HG03175 (cell line): ENCODE results near the gene PMS2.
"Not testable (repeated sequence)": the region's sequence is repeated elsewhere in the genome, so short reads cannot be mapped to it uniquely, and the experiment has no call there.

ENCODE experiments used
- ATAC-seq: cut with Tn5 transposase; IDR thresholded peaks from one replicate; pipeline ENCODE4 v1.9.1; 2021; ENCODE audit warnings: mild to moderate bottlenecking, moderate library complexity; ENCODE audit not compliant: unreplicated experiment

The PMS2 gene

DNA sequence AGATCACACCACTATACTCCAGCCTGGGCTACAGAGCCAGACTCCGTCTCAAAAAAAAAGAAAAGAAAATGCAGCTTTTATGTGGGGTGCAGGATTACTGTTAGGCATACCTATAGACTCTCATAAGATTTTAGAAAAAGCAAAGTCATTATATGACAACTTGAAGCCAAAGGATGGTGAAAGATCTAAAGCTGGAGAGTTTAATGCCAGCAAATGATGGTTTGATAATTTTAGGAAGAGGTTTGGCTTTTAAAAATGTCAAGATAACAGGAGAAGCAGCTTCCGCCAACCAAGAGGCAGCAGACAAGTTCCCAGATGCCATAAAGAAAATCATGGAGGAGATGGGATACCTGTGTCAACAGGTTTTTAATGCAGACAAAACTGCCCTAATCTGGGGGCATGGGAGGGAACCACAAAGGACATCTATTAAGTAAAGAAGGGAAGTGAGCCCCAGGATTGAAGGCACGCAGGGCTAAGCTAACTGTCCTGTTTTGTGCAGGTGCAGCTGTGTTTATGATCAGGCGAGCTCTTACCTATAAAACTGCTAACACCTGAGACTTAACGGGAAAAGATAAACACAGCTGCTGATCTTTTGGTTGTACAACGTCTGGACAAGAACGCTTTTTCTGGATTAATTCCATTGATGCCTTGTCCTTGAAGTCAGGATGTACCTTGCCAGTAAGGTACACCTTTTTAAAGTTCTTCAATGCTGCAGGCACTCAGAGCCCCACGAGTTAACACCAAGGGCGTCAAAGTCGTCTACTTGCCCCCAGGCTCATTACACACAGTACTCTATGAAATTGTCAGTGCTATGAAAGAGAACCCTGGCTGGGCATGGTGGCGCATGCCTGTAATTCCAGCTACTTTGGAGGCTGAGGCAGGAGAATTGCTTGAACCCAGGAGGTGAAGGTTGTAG, 11.8 kb upstream of the PMS2 start:
- ATAC-seq = no peak

DNA sequence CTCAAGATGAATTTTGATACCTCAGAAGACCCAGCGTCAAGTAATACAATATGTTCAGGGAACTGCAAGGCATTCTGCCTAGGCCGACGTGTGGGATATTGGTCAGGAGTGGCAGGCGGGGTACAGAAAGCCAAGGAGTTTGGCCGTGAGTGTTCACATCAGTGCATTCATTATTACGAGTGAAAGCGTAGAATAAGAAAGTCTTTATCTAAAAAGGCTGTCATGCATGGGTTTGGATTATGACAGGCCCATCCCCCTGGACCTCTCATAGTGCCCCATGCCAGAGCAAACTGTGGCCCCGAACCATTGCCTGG, 7.8 kb upstream of the PMS2 start:
- ATAC-seq = no peak

DNA sequence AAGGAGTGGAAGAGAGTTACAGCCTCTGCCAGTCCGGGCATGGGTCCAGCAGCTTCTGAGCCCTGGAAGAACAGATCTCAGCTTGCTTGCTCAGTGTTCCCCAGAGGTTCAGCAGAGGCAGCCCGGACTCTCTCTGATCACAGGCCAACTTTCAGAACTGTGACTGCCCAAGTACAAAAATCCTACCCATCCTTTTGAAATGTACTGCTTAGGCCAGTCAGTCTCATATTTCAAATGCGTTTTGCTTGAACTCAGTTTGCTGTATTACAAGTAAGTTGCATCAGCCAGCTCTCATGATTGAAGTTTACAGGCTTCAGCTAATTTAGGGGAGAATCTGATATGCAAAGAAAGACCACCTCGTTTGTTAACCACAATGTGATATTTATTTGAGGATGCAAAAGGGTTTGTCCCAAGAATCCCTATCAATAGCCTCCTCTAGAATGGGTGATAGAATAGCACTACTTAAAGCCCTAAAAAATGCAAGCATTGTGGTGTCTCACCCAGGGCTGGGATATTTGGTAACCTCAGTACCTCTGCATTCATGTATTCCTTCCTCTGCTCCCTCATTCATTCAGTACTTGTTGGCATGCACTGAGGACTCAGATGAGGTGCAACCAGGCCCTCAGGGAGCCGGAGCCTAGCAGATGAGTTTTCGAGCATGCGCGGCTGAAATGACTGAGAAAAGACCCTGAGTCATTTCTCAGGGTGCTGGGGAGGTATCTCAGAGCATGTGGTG, 7.2 kb upstream of the PMS2 start:
- no peak for ATAC-seq

DNA sequence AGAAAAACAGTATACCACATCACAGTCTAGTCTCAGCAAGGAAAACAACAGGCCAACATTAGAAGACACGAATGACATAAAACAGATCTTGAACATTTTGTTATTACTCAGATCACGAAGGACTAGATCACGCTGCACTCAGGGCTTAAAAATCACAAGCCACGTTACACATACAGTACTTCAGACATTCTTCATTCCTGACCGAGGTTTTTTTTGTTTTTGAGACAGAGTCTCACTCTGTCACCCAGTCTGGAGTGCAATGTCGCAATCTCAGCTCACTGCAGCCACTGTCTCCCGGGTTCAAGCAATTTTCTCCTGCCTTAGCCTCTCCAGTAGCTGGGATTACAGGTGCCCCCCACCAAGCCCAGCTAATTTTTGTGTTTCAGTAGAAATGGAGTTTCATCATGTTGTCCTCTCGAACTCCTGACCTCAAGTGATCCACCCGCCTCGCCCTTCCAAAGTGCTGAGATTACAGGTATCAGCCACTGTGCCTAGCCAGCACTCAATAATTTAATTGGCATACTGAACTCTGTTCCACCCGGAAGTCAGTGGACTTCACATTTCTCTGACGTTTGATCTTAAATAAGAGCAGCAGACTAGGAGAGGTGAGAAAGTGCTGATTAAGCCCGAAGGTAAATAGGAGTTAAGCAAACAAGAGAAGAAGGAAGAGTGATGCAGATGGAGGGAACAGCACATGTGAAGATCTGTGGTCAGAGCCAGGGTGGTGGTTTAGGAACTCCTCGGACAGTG, 3.7 kb upstream of the PMS2 start:
- no peak for ATAC-seq

DNA sequence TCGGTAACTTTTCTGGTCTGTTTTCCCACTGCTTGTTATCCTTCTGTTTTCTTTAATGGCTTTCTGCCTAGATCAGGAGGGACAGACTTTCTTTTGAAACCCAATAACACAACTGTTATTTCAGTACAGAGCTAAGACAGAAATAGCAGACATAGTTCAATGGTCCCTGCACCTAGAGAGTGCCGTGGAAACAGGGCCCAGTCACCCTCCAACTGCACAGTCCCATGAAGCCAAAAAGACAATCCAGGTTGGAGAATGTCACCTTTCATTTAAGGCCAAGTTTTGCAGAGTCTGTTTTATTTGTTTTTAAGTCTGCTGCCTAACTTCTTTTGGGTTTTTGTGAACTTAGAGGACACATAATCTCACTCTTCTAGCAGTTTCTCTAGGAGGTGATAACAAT, 2.7 kb upstream of the PMS2 start:
- no peak for ATAC-seq

DNA sequence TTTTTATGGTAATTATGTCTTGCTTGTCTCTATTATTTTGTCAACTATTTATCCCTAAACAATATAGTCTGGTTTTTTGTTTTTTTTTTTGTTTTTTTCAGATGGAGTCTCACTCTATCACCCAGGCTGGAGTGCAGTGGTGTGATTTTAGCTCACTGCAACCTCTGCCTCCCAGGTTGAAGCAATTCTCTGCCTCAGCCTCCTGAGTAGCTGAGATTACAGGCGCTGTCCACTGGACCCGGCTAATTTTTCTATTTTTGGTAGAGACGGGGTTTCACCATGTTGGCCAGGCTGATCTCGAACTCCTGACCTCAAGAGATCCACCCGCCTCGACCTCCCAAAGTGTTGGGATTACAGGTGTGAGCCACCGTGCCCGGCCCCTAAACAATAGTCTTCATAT, 1.5 kb upstream of the PMS2 start:
- ATAC-seq = not testable (repeated sequence)

DNA sequence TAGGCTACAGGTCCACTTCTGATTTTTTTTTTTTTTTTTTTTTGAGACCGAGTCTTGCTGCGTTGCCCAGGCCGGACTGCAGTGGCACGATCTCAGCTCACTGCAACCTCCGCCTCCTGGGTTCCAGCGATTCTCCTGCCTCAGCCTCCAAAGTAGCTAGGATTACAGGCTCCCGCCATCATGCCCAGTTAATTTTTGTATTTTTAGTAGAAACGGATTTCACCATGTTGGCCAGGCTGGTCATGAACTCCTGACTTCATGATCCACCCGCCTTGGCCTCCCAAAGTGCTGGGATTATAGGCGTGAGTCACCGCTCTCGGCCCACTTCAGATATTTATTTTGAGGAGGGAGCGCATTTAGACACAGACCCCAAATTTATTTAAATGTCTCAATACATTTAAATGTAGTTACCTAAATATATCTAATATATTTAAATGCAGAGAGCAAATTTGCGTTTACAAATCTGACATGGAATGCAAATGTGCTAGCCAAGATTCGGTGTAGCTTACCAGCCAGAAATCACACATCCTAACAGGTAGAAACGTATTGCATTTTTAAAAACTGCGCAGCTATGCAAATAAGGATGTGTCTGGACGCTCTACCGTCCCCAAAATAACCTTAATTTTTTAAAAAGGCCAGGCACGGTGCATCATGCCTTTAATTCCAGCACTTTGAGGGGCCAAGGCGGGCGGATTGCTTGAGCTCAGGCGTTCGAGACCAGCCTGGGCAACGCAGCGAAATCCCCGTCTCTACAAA, 836 bp downstream of the PMS2 start:
- ATAC-seq = not testable (repeated sequence)

DNA sequence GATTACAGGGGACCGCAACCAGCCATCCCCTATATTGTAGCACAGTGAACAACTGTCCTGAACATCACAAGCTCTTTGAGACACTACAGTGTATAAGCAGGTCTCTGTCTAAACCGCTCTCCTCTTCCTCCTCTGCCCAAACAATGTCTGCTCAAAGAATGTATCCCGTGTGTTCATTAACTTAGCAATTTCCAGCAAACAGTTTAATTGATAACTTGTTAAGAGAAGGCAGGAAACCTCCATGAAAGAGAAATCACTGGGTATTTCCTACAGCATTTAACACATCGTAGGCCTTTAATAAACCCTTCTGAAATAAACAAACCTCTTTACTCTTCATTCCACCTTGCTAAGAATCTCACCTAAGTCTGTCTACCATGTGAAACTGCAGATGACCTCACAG, 1.5 kb downstream of the PMS2 start:
- no peak for ATAC-seq

DNA sequence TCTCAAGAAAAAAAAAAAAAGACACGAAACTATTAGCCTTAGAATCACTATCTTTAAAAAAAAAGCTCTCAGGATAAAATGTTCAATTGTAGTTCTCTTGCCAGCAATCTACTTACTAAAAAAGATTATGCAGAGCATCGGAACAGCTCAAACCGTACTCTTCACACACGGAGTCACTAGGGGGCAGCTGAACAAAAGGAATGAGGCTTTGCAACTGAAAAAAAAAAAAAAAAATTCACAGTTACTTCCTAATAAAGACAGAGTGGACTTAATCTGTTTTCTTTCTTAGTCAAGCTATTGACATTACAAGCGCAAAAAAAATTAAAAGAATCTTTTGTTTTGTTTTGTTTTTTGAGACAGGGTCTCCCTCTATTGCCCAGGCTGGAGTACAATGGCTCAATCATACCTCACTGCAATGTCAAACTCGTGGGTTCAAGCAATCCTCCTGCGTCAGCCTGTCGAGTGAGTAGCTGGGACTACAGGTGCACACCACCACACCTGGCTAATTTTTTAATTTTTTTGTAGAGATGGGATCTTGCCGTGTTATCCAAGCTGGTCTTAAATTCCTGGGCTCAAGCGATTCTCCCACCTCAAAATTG, 11.5 kb downstream of the PMS2 start:
- ATAC-seq = no peak

DNA sequence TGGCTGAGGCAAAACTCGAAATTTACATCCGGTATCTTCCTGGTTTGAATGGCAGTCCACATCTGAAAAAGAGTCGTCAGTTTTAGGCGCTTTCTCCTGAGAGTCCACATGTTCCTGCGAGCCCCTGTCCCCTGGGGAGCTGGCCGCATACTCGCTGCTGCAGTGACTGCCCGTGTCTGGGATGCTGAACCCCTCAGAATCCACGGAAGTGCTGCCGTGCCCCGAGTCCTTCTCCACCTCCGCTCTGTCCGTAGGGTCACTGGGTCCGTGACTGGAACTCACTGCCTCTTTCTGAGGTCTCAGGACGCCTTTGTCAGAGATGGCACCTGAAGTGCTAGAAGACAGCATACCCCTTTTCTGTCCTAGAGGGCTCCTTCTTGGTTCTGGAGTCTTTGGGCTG, 21.8 kb downstream of the PMS2 start:
- ATAC-seq = not testable (repeated sequence)

DNA sequence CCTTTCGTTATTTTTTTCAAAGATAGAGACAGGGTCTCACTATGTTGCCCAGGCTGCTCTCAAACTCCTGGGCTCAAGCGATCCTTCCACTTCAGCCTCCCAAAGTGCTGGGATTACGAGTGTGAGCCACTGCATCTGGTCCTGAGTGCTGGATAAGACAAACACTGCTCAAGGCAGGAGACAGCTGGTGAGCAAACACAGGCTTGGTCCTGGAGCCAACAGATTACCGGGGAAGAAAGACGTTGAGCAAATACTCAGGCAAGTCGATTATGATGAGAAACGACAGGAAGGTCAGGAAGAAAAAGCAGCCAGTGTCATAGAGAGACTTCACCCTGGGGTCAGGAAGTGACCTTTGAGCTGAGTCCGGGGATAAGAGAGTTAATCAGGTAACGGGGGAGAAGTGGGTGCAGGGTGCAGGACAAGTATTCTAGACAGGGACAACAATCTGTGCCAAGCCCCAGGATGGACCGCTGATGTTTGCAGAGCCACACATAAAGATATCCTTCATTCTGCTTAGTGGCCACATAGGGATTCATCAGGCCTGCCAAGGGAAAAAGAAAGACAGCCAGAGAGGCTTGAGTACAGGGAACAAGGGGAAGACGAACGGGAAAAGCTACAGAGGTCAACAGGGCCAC, 29.1 kb downstream of the PMS2 start:
- not testable (repeated sequence) for ATAC-seq

DNA sequence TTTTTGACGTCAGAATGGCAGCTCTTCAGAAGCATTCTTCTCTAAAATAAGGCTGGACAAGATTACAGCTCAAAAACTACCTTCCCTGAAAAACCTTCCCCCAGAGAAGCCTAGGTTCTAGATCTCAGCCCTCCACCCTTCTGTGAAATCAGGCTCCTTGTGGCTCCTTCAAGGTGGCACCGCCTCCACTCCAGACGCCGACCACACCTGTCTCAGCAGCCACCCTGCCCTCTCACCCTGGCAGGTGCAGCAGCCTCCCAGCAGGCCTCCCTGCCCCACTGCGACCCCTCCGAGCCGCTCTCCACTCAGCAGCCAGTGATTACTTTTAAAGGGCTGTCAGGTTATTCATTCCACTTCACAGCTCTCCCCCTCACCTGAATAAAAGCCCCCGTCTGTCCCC, 35.3 kb downstream of the PMS2 start:
- not testable (repeated sequence) for ATAC-seq

DNA sequence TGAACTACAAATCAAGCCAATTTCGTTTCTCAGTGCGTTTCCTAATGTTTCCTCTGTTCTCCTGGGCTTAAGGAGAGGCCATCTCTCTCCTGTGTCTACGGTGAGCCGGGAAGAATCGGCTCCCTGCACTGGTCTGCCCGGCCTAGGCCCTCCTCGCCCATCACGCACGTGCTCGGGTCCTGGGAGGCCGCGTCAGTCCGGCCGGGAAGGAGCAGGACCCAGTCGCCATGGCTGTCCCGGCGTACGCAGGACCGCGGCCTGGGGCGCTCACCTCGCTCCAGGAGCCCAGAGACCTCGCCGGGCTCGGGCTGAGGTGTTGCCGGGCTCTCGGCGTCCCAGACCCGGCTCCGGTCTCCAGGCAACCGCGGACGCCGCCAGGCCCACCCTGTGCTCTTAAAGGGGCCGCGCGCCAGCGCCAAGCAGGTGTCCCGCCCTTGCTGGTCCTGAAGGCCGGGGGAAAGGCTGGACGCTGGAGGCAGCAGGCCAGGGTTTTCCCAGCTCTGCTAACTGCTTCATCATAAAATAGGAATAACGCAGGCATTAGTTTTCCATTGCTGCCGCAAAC, 38.4 kb downstream of the PMS2 start, which contains the start of gene RSPH10B:
Gene RSPH10B (minus strand): TSS at position 343 of the 565 bp plus-strand sequence. CDS start 3,573 bp downstream, outside the sequence.
- ATAC-seq = not testable (repeated sequence)

DNA sequence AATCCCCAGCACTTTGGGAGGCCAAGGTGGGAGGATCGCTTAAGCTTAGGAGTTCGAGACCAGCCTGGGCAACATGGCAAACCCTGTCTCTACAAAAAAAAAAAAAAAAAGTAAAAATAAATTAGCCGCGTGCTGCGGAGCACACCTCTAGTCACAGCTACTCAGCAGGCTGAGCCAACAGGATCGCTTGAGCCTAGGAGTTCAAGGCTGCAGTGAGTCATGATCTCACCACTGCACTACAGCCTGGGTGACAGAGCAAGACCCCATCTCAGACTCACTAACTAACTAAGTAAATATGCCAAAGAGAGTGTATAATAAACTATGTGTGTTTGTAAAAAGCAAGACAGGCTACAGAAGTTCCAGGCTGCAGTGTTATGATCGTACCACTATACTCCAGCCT, 45.0 kb downstream of the PMS2 start:
- not testable (repeated sequence) for ATAC-seq

DNA sequence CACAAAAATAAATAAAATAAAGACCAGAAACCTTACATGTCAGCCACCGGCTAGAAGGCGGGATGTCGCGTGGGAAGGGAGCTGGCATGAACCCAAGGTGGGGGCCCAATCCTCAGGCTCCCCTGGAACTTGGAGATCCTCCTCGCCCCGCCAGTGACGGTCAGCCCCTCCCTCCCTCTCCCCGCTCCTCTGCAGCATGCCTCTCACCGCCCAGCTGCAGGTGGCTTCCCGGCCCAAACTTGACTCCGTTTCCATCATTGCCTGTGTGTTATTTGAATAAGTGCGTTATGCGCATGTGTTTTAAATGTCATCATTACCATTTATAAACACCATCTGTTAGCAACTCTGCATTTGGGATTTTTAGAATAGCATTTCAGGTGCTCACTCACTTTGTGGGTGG, 45.6 kb downstream of the PMS2 start:
- not testable (repeated sequence) for ATAC-seq

DNA sequence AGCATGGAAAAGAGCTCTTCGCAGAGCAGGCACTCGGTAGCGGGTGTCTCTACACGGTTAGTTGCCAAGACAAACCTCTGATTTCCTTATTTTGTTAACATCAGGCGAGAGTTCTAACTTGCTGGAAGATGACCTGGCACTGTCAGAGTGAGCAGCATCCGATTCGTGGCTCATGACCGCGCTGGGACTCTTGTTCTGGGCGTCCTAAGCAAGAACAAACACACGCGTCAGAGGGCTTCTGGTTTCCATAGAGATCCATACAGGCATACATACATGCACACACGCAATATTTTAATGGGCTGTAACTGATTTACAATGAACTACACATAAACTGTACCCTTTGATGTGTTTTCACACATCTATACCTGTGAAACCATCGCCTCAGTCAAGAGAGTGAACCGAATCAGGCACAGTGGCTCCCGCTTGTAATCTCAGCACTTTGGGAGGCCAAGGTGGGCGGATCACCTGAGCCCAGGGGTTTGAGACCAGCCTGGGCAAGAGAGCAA, 73.9 kb downstream of the PMS2 start:
- not testable (repeated sequence) for ATAC-seq

DNA sequence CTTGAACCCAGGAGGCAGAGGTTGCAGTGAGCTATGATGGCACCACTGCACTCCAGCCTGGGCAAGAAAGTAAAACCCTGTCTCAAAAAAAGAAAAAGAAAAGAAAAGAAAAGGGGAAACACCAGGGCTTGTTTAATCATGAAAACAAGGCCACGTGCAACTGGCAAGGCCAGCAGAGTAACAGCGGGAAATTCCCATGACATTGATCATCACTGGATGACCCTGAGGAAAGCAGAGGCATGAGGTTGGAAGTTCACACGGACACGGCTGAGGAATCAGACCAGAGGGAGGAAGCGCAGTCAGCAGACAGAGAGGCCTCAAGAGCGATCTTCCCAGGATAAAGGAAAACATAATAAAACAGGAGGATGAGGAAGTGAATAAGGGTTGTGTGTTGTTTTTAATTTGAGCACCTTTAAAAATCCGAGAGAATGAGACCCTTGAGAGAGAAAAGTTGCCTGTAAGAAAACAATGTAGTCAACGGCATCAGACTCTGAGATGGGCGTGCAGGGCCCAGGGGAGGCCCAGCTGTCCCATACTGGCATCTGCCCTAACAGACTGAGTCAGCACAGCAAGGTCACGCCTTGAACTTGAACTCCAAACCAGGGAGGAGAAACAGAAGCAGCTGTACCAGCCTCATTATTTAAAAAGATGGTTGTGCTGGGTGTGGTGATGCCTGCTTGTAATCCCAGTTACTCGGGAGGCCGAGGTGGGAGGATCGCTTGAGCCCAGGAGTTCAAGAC, 76.8 kb downstream of the PMS2 start:
- ATAC-seq = not testable (repeated sequence)

DNA sequence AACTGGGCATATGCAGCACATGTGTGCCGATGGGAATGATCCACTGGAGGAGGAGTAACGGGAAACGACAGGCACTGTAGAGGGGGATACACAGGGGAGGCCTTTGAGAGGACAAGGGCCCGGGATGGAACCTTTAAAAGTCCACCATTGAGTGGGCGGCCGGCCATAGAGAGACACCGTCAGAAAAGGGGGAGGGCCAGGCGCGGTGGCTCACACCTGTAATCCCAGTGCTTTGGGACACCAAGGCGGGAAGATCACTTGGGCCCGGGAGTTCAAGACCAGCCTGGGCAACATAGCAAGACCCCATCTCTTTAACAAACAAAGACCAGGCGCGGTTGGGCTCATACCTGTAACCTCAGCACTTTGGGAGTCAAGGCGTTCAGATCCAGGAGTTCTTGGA, 77.6 kb downstream of the PMS2 start:
- ATAC-seq = not testable (repeated sequence)

DNA sequence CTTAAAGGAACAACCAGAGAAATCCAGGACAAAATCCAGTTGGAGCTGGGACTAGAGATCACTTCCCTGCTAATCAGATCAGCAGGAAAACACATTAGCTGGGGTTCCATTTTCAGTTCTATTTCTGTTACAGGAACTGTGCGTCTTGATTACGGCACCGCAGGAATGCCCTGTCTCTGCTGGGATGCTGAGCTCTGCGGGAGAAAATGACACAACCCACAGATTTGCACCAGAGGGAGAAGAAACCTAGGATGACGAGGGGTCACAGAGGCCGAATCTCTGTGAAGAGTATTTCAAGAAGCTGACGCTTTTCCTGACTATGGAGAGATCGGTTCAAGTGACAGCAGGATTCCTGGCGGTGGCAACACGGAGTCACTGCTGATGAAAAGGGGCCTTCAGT, 78.6 kb downstream of the PMS2 start:
- ATAC-seq = not testable (repeated sequence)
